ENCODE results near the gene NFASC. TPM values are rescaled to one million over a fixed set of nuclear protein-coding genes. Genes with fewer than 3 reads are reported as not detected.

The NFASC gene
- total and polyA plus RNA-seq, 7 donors = 0.46 to 105 (median 17.6) TPM

GRCh38 chr1:204874274-204874673 lies 3.6 kb downstream of the NFASC start:
- no peaks in the 10 kb centered on the region for H3K9me3 ChIP-seq
- H3K27ac ChIP-seq = peak overlapping the region in 3 of 4 donors; percentile 27 to 55 (median 35)
- intact Hi-C loops (cut with DNase I) = no loop called here
- TF ChIP-seq, protein P1, sequence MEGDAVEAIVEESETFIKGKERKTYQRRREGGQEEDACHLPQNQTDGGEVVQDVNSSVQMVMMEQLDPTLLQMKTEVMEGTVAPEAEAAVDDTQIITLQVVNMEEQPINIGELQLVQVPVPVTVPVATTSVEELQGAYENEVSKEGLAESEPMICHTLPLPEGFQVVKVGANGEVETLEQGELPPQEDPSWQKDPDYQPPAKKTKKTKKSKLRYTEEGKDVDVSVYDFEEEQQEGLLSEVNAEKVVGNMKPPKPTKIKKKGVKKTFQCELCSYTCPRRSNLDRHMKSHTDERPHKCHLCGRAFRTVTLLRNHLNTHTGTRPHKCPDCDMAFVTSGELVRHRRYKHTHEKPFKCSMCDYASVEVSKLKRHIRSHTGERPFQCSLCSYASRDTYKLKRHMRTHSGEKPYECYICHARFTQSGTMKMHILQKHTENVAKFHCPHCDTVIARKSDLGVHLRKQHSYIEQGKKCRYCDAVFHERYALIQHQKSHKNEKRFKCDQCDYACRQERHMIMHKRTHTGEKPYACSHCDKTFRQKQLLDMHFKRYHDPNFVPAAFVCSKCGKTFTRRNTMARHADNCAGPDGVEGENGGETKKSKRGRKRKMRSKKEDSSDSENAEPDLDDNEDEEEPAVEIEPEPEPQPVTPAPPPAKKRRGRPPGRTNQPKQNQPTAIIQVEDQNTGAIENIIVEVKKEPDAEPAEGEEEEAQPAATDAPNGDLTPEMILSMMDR (IDR thresholded peaks at IDR 0.05) = no peak
- TF ChIP-seq POLR2AphosphoS5 (IDR thresholded peaks at IDR 0.05) = no peak
- TF ChIP-seq EP300 (IDR thresholded peaks at IDR 0.05) = no peak
- TF ChIP-seq POLR2A (IDR thresholded peaks at IDR 0.05) = no peak
- H3K4me1 ChIP-seq = peaks cover 0 to 74% (median 26%) of the 10 kb centered on the region in 4 donors
- peak; percentile 46 for DNase-seq
- H3K36me3 ChIP-seq = no peaks in the 10 kb centered on the region
- H3K4me3 ChIP-seq = no peak overlapping the region
- H3K27me3 ChIP-seq = no peaks in the 10 kb centered on the region
- WGBS, 2 donors = 88 to 92% methylated on average over 10 of the region's 10 CpGs

GRCh38 chr1:204875255-204875654 lies 4.6 kb downstream of the NFASC start:
- Histone ChIP-seq H3K9me3 (no peaks in the 10 kb centered on the region), H3K4me1 (peaks cover 0 to 77% (median 31%) of the 10 kb centered on the region in 4 donors)

GRCh38 chr1:204878621-204879234 lies 8.1 kb downstream of the NFASC start:
- Histone ChIP-seq H3K27me3 (no peaks in the 10 kb centered on the region), H3K9me3 (no peaks in the 10 kb centered on the region), H3K4me3 (no peak overlapping the region), H3K27ac (peak overlapping the region; percentile 48 to 67 (median 58)), H3K36me3 (no peaks in the 10 kb centered on the region), H3K4me1 (peaks cover 0 to 70% (median 14%) of the 10 kb centered on the region in 4 donors)
- intact Hi-C loops (cut with DNase I) = no loop called here
- no peak for DNase-seq
- TF ChIP-seq EP300 (IDR thresholded peaks at IDR 0.05) (no peak), POLR2AphosphoS5 (IDR thresholded peaks at IDR 0.05) (no peak), POLR2A (IDR thresholded peaks at IDR 0.05) (no peak)
- TF ChIP-seq, protein P1 (IDR thresholded peaks at IDR 0.05) = no peak
- WGBS, 2 donors = 53 to 82% methylated on average over 5 of the region's 5 CpGs

More at GRCh38 chr1:204875255-204875654, 4.6 kb downstream of the NFASC start:
- 75 to 85% methylated on average over 4 of the region's 4 CpGs for WGBS, 2 donors
- TF ChIP-seq, protein P1 (IDR thresholded peaks at IDR 0.05) = no peak
- TF ChIP-seq POLR2A (IDR thresholded peaks at IDR 0.05) (no peak), EP300 (IDR thresholded peaks at IDR 0.05) (no peak), POLR2AphosphoS5 (IDR thresholded peaks at IDR 0.05) (no peak)
- DNase-seq = no peak
- peak overlapping the region in 3 of 4 donors; percentile 20 to 35 (median 27) for H3K27ac ChIP-seq
- H3K27me3 ChIP-seq = no peaks in the 10 kb centered on the region
- H3K36me3 ChIP-seq = no peaks in the 10 kb centered on the region
- intact Hi-C loops (cut with DNase I) = no loop called here
- no peak overlapping the region for H3K4me3 ChIP-seq

- no peak for DNase-seq
- TF ChIP-seq POLR2AphosphoS5 (IDR thresholded peaks at IDR 0.05) (peak; percentile 21 to 60 (median 43)), POLR2A (IDR thresholded peaks at IDR 0.05) (no peak), EP300 (IDR thresholded peaks at IDR 0.05) (peak in 1 of 4 donors; percentile 39)
- TF ChIP-seq, protein P1 (IDR thresholded peaks at IDR 0.05) = no peak
- peaks cover 0 to 70% (median 15%) of the 10 kb centered on the region in 4 donors for H3K4me1 ChIP-seq
- H3K4me3 ChIP-seq = no peak overlapping the region
- H3K27me3 ChIP-seq = no peaks in the 10 kb centered on the region
- H3K36me3 ChIP-seq = no peaks in the 10 kb centered on the region
- WGBS, 2 donors = 65 to 86% methylated on average over 3 of the region's 3 CpGs
- intact Hi-C loops (cut with DNase I) = no loop called here
- H3K27ac ChIP-seq = peak overlapping the region; percentile 48 to 67 (median 58)
- no peaks in the 10 kb centered on the region for H3K9me3 ChIP-seq
These were observed 8.7 kb downstream of the NFASC start for GRCh38 chr1:204879351-204879750.

Data from sigmoid colon (tissue), 7 donors.